ENCODE results near the gene AFDN.

DNA sequence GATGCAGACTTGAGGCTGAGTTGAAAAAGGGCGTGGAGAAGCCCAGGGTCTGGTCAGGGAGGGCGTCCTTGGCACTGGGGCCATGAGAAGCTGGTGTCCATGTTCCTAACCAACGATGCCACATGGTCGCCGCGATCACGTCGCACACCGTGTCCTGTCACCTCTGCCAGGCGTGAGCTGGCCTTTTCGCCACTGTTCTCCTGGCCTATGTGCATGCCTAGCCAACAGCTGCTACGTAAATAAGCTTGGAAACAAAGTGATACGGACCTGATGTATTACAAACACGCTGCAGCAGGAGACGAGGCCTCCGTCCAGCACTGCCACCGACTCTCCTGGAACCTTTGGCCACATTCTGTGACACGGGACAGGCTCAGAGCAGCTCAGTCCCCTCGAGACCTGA, 148.7 kb downstream of the AFDN start:
- TF ChIP-seq, protein P1, sequence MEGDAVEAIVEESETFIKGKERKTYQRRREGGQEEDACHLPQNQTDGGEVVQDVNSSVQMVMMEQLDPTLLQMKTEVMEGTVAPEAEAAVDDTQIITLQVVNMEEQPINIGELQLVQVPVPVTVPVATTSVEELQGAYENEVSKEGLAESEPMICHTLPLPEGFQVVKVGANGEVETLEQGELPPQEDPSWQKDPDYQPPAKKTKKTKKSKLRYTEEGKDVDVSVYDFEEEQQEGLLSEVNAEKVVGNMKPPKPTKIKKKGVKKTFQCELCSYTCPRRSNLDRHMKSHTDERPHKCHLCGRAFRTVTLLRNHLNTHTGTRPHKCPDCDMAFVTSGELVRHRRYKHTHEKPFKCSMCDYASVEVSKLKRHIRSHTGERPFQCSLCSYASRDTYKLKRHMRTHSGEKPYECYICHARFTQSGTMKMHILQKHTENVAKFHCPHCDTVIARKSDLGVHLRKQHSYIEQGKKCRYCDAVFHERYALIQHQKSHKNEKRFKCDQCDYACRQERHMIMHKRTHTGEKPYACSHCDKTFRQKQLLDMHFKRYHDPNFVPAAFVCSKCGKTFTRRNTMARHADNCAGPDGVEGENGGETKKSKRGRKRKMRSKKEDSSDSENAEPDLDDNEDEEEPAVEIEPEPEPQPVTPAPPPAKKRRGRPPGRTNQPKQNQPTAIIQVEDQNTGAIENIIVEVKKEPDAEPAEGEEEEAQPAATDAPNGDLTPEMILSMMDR (IDR thresholded peaks at IDR 0.05 in 2 of 3, conservative IDR thresholded peaks at IDR 0.05 in 1 of 3; ENCODE audit: control insufficient read depth in 2 of 3, extremely low read depth in 1 of 3, insufficient read depth in 1 of 3, low read depth in 3 of 3, low read length in 3 of 3), result no peak
- TF ChIP-seq RCOR1 (conservative IDR thresholded peaks at IDR 0.05; ENCODE audit: low read depth, low read length) (no peak), CREB1 (IDR thresholded peaks at IDR 0.05; ENCODE audit: low read depth) (no peak), ZBED1 (IDR thresholded peaks at IDR 0.05; ENCODE audit: borderline replicate concordance) (no peak), SIX5 (IDR thresholded peaks at IDR 0.05; ENCODE audit: low read depth, low read length, severe bottlenecking) (no peak), RAD51 (IDR thresholded peaks at IDR 0.05) (no peak), POLR2A (IDR thresholded peaks at IDR 0.05; ENCODE audit: low read depth, low read length) (no peak)
- TF ChIP-seq, protein P2, sequence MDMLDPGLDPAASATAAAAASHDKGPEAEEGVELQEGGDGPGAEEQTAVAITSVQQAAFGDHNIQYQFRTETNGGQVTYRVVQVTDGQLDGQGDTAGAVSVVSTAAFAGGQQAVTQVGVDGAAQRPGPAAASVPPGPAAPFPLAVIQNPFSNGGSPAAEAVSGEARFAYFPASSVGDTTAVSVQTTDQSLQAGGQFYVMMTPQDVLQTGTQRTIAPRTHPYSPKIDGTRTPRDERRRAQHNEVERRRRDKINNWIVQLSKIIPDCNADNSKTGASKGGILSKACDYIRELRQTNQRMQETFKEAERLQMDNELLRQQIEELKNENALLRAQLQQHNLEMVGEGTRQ (IDR thresholded peaks at IDR 0.05; ENCODE audit: borderline replicate concordance, low read depth, low read length), result no peak

Data from GM12878 (cell line).